A549 (cell line): ENCODE measurements around the gene ATXN7L1. TPM values are rescaled to one million over a fixed set of nuclear protein-coding genes. Genes with fewer than 3 reads are reported as not detected.

ENCODE experiments used
- ATAC-seq, 2 experiments: fragments of 200-7000 bp in 1 of 2; fragments of >200 bp in 1 of 2; cut with Nextera tagmentation in 1 of 2; cut with Tn5 transposase in 1 of 2; 3 replicates each; pipeline versions ENCODE4 v1.8.0 to v1.9.1; 2018 to 2020; ENCODE audit warnings: mild to moderate bottlenecking in 1 of 2, moderate library complexity in 1 of 2
- CTCF ChIA-PET: fragments of 300-600 bp; sonication (Branson Sonifier 250); formaldehyde crosslinking; extraction: SDS; loops from one replicate; lab custom pipeline; 2021; ENCODE audit warnings: antibody characterized with exemption, inconsistent platforms; lab: Yijun Ruan, JAX
- POLR2A ChIA-PET: fragments of 350-600 bp; formaldehyde crosslinking; extraction: SDS; loops from one replicate; lab custom pipeline; 2021; ENCODE audit warnings: antibody characterized with exemption, inconsistent platforms; lab: Yijun Ruan, JAX
- DNase-seq, 2 experiments: peaks; one replicate each; pipeline versions ENCODE4 v3.0.0 to v3.0.0-alpha.2; 2011 to 2016; ENCODE audit warnings: low read depth in 1 of 2, low spot score in 1 of 2
- FAIRE-seq: peaks from 2 replicates; lab custom pipeline; 2011; peaks lifted over from hg19 to GRCh38; lab: Jason Lieb, UNC
- H3K27ac ChIP-seq, 2 experiments: fragments of >200 bp; sonication (Bioruptor Twin); formaldehyde crosslinking; 3 replicates each; pipeline ENCODE4 v1.5.1; 2016 to 2017
- H3K4me1 ChIP-seq: fragments of >200 bp; sonication (Bioruptor Twin); formaldehyde crosslinking; 3 replicates; pipeline ENCODE4 v1.6.1; 2016
- H3K4me2 ChIP-seq: fragments of >200 bp; sonication (Bioruptor Twin); formaldehyde crosslinking; 3 replicates; pipeline ENCODE4 v1.6.1; 2016
- H3K4me3 ChIP-seq: fragments of >200 bp; sonication (Bioruptor Twin); formaldehyde crosslinking; 3 replicates; pipeline ENCODE4 v1.5.1; 2016
- H3K9me3 ChIP-seq: fragments of >200 bp; sonication (Bioruptor Twin); formaldehyde crosslinking; 3 replicates; pipeline ENCODE4 v1.6.1; 2016
- CEBPB ChIP-seq, 2 experiments: fragments of >200 bp in 1 of 2; sonication (Bioruptor Twin) in 1 of 2; formaldehyde crosslinking in 1 of 2; IDR thresholded peaks; 2 replicates each; pipeline ENCODE4 v1.6.1; 2012 to 2016
- CHD2 ChIP-seq: fragments of 150-350 bp; IDR thresholded peaks from 2 replicates; pipeline ENCODE4 v1.6.1; 2014; ENCODE audit warnings: low read length; ENCODE audit not compliant: partially characterized antibody
- CHD4 ChIP-seq: fragments of 200-600 bp; sonication (generic); IDR thresholded peaks from 2 replicates; pipeline ENCODE4 v1.6.1; 2016; ENCODE audit warnings: antibody characterized with exemption, mild to moderate bottlenecking, borderline replicate concordance
- EHF ChIP-seq: fragments of 250-450 bp; sonication (Bioruptor Pico); IDR thresholded peaks from 2 replicates; pipeline ENCODE4 v1.5.0; 2020; ENCODE audit warnings: mild to moderate bottlenecking
- EHMT2 ChIP-seq: fragments of 200-600 bp; sonication (generic); IDR thresholded peaks from 2 replicates; pipeline ENCODE4 v1.6.1; 2016; ENCODE audit warnings: antibody characterized with exemption, low read depth, mild to moderate bottlenecking, moderate library complexity
- ESRRA ChIP-seq: fragments of 150-350 bp; IDR thresholded peaks from 2 replicates; pipeline ENCODE4 v1.6.1; 2014; ENCODE audit warnings: mild to moderate bottlenecking, low read length, borderline replicate concordance
- FOSB ChIP-seq: fragments of 250-450 bp; sonication (Bioruptor Pico); IDR thresholded peaks from 2 replicates; pipeline ENCODE4 v1.5.0; 2020; ENCODE audit warnings: mild to moderate bottlenecking, moderate library complexity
- GATA3 ChIP-seq: IDR thresholded peaks from 2 replicates; pipeline ENCODE4 v1.6.1; 2012; ENCODE audit warnings: borderline replicate concordance
- HDAC2 ChIP-seq: fragments of 200-600 bp; sonication (generic); IDR thresholded peaks from 2 replicates; pipeline ENCODE4 v1.6.1; 2016
- HMGXB4 ChIP-seq: fragments of 250-450 bp; sonication (Bioruptor Pico); IDR thresholded peaks from 2 replicates; pipeline ENCODE4 v1.5.0; 2021; ENCODE audit warnings: mild to moderate bottlenecking, moderate library complexity, borderline replicate concordance
- NPAS2 ChIP-seq: fragments of 250-450 bp; sonication (Bioruptor Pico); IDR thresholded peaks from 2 replicates; pipeline ENCODE4 v1.8.0; 2022; ENCODE audit warnings: mild to moderate bottlenecking, moderate library complexity, borderline replicate concordance
- POLR2AphosphoS2 ChIP-seq: conservative IDR thresholded peaks from 2 replicates; pipeline ENCODE4 v1.6.1; 2012; ENCODE audit warnings: low read length, improper control_type of control experiment, inconsistent platforms
- RARB ChIP-seq: fragments of 250-450 bp; sonication (Bioruptor Pico); IDR thresholded peaks from 2 replicates; pipeline ENCODE4 v1.8.0; 2021; ENCODE audit warnings: mild to moderate bottlenecking, moderate library complexity
- TFCP2L1 ChIP-seq: fragments of 250-450 bp; sonication (Bioruptor Pico); IDR thresholded peaks from 2 replicates; pipeline ENCODE4 v1.5.0; 2021; ENCODE audit warnings: mild to moderate bottlenecking
- TP53 ChIP-seq: fragments of 250-450 bp; sonication (Bioruptor Pico); IDR thresholded peaks from 2 replicates; pipeline ENCODE4 v1.5.0; 2021; ENCODE audit warnings: mild to moderate bottlenecking, moderate library complexity
- ZNF302 ChIP-seq: fragments of 250-450 bp; sonication (Bioruptor Pico); IDR thresholded peaks from 2 replicates; pipeline ENCODE4 v1.9.0; 2021; ENCODE audit warnings: inconsistent platforms, mild to moderate bottlenecking, moderate library complexity
- WGBS: methylation state at CpG from one replicate; pipeline ENCODE4 v1.1.6; 2017; ENCODE audit errors: missing lambda C conversion rate; 5-methylcytosine and 5-hydroxymethylcytosine counted together
- polyA plus RNA-seq, 4 experiments: library from polyadenylated mRNA; depleted of rRNA in 3 of 4; stranded (reverse); fragments of >200 nt; fragmentation: RNase III in 1 of 4; extraction: RNeasy Plus Mini Kit Qiagen cat#74134 plus additional on column Dnase treatment in 1 of 4; gene quantifications; 2 replicates in 3 of 4; 3 replicates in 1 of 4; pipeline ENCODE4 v1.2.3, GENCODE V29; 2011 to 2017
- TF ChIP-seq, protein P1 (sequence below): IDR thresholded peaks from 2 replicates; pipeline ENCODE4 v1.6.1; 2012
- TF ChIP-seq, protein P2 (sequence below): IDR thresholded peaks from 2 replicates; pipeline ENCODE4 v1.6.1; 2012; ENCODE audit warnings: low read depth, borderline replicate concordance
- TF ChIP-seq, protein P3 (sequence below): fragments of 250-450 bp; sonication (Bioruptor Pico); IDR thresholded peaks from 2 replicates; pipeline ENCODE4 v1.5.0; 2020; ENCODE audit warnings: low read depth, mild to moderate bottlenecking, moderate library complexity

ATXN7L1 gene
- polyA plus RNA-seq, 2 of the 4 experiments (the other 2 are of a cell fraction) = 4.5 to 5.7 TPM

GRCh38 chr7:105880571-105881330, 4.4 kb upstream of the ATXN7L1 start:
- Histone ChIP-seq H3K4me1 (peaks cover 21% of the 10 kb centered on the region), H3K4me3 (no peak overlapping the region), H3K27ac (no peak overlapping the region), H3K4me2 (no peak overlapping the region), H3K9me3 (peaks cover 11% of the 10 kb centered on the region; the same call in 2 of the 3 replicates)
- CTCF ChIA-PET = interaction anchor here (0.8 to 2.2 kb wide), 3 partner anchors 25 to 160 kb away, joined by 3 to 7 read pairs (median 4); no protein-coding TSS in a partner anchor
- POLR2A ChIA-PET = no interaction called here
- WGBS = 79% methylated on average over 6 of the region's 6 CpGs
- FAIRE-seq (no peak), DNase-seq (no peak), ATAC-seq (no peak)
- TF ChIP-seq ESRRA (no peak), CEBPB (IDR thresholded peaks at IDR 0.05) (no peak), RARB (CRISPR knock-in tag) (no peak), HDAC2 (no peak), EHF (CRISPR knock-in tag) (no peak), FOSB (CRISPR knock-in tag) (no peak), TFCP2L1 (CRISPR knock-in tag) (no peak), TP53 (CRISPR knock-in tag) (no peak), POLR2AphosphoS2 (no peak), EHMT2 (no peak), NPAS2 (CRISPR knock-in tag) (no peak), GATA3 (no peak), CHD4 (no peak), HMGXB4 (CRISPR knock-in tag) (no peak), CHD2 (no peak)
- TF ChIP-seq, protein P1, sequence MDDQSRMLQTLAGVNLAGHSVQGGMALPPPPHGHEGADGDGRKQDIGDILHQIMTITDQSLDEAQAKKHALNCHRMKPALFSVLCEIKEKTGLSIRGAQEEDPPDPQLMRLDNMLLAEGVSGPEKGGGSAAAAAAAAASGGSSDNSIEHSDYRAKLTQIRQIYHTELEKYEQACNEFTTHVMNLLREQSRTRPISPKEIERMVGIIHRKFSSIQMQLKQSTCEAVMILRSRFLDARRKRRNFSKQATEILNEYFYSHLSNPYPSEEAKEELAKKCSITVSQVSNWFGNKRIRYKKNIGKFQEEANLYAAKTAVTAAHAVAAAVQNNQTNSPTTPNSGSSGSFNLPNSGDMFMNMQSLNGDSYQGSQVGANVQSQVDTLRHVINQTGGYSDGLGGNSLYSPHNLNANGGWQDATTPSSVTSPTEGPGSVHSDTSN = no peak
- TF ChIP-seq, protein P2, sequence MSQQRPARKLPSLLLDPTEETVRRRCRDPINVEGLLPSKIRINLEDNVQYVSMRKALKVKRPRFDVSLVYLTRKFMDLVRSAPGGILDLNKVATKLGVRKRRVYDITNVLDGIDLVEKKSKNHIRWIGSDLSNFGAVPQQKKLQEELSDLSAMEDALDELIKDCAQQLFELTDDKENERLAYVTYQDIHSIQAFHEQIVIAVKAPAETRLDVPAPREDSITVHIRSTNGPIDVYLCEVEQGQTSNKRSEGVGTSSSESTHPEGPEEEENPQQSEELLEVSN = no peak
- TF ChIP-seq, protein P3, sequence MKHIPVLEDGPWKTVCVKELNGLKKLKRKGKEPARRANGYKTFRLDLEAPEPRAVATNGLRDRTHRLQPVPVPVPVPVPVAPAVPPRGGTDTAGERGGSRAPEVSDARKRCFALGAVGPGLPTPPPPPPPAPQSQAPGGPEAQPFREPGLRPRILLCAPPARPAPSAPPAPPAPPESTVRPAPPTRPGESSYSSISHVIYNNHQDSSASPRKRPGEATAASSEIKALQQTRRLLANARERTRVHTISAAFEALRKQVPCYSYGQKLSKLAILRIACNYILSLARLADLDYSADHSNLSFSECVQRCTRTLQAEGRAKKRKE (CRISPR knock-in tag) = no peak

GRCh38 chr7:105879782-105880181, 3.4 kb upstream of the ATXN7L1 start:
- ATAC-seq (no peak), DNase-seq (no peak), FAIRE-seq (no peak)
- H3K4me3 ChIP-seq = no peak overlapping the region
- 88% methylated on average over 2 of the region's 2 CpGs for WGBS
- ChIA-PET POLR2A (no interaction called here), CTCF (interaction anchor here (1.0 to 2.2 kb wide), 3 partner anchors 93 to 120 kb away, joined by 3 to 7 read pairs (median 3); no protein-coding TSS in a partner anchor)
- H3K4me2 ChIP-seq = no peak overlapping the region
- TF ChIP-seq ZNF302 (CRISPR knock-in tag) (no peak), ESRRA (no peak), RARB (CRISPR knock-in tag) (no peak)
- H3K9me3 ChIP-seq = peaks cover 11% of the 10 kb centered on the region; the same call in 2 of the 3 replicates
- no peak overlapping the region for H3K27ac ChIP-seq
- peaks cover 24% of the 10 kb centered on the region for H3K4me1 ChIP-seq
